ENCODE measurements around the gene TSGA10IP. TPM values are rescaled to one million over a fixed set of nuclear protein-coding genes. Genes with fewer than 3 reads are reported as not detected.

The TSGA10IP gene
- total and polyA plus RNA-seq, 7 experiments from 2014 or later, result 0.64 TPM; not detected in 6

DNA sequence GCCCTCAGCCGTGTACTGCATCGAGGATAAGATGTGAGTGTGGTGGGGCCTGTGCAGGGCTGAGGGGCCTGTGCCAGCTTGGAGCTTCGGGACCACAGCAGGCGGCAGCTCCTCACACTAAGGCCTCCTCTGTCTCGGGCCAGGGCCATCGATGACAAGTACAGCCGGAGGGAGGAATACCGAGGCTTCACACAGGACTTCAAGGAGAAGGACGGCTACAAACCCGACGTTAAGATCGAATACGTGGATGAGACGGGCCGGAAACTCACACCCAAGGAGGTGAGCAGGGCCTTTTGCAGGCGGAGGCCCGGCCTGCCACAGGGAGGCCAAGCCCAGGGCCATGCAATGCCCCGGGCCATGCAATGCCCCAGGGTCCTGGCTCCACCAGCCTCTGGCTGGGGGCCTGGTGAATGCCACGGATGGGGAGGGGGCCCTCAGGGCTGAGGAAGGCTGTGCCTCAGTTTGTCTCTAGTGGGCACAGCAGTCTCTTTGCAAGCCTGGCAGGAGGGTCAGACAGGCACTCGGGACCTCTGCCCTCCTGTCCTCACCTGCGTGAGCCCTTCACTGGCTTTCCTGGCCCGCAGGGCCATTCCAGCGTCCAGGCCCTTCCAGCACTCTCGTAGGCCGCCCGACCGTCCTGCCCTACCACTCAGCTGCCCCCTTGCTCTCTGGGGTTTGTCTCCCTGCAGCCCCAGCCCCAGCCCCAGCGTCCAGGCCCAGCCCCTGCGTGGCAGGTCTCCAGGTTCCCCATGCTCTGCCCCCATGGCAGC lies 32.5 kb downstream of the TSGA10IP start:
- CTCF ChIA-PET, result no interaction called here
- ATAC-seq (no peak), DNase-seq (no peak)
- H3K4me1 Mint-ChIP-seq, result peaks cover 0 to 12% (median 4%) of the 10 kb centered on the region in 7 donors
- intact Hi-C loops (cut with micrococcal nuclease), result no loop called here
- H3K36me3 Mint-ChIP-seq, result peaks cover 9 to 29% (median 15%) of the 10 kb centered on the region in 5 donors
- Histone ChIP-seq H3K4me1 (ENCODE audit: control insufficient read depth in 2 of 2, insufficient read depth in 2 of 2, low read length in 2 of 2) (no peaks in the 10 kb centered on the region), H3K4me3 (ENCODE audit: low read length) (no peak overlapping the region), H3K36me3 (ENCODE audit: control insufficient read depth in 2 of 3, insufficient read depth in 3 of 3, low read length in 3 of 3) (peaks cover 0 to 51% (median 0%) of the 10 kb centered on the region in 3 experiments), H3K27ac (ENCODE audit: low read depth, low read length) (no peak overlapping the region), H3K9me3 (ENCODE audit: control insufficient read depth in 2 of 3, low read length in 3 of 3) (no peaks in the 10 kb centered on the region), H3K27me3 (ENCODE audit: control insufficient read depth in 2 of 2, insufficient read depth in 2 of 2, low read length in 2 of 2) (no peaks in the 10 kb centered on the region)
- no peaks in the 10 kb centered on the region for H3K27me3 Mint-ChIP-seq
- POLR2A ChIA-PET, result interaction anchor here (0.9 kb wide), 1 partner anchor 13 kb away, joined by 3 read pairs; no protein-coding TSS in a partner anchor
- no peaks in the 10 kb centered on the region for H3K9me3 Mint-ChIP-seq
- H3K4me3 Mint-ChIP-seq, result no peak overlapping the region
- H3K27ac Mint-ChIP-seq, result no peak overlapping the region

DNA sequence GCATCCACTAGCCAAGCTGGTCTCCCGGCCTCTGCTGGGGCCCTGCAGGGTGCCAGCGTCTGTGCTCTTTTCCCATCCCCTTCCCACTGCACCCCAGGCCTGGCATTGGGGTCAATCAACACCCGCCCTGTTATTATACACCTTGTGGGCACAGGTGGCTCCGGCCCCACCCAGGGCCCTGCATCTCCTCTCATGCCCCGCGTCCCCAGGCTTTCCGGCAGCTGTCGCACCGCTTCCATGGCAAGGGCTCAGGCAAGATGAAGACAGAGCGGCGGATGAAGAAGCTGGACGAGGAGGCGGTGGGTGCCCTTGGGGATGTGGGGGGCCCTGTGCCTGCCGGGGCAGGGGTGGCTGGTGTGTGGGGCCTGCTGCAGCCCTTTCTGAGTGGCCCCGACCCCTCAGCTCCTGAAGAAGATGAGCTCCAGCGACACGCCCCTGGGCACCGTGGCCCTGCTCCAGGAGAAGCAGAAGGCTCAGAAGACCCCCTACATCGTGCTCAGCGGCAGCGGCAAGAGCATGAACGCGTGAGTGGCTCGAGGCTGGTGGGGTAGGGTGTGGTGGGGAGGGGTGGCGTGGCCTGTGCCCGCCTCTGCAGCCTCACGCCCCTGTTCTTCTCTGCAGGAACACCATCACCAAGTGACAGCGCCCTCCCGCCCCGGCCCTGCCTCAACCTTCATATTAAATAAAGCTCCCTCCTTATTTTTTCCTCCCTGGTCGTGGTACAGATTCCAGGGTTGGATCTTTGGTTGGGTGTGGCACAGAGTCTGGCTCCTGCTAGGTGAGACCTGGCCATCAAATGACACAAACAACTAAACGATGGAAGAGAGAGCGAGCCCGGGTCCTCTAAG lies 33.3 kb downstream of the TSGA10IP start:
- H3K9me3 Mint-ChIP-seq, result no peaks in the 10 kb centered on the region
- peak overlapping the region in 2 of 9 donors; percentile 14 to 51 for H3K27ac Mint-ChIP-seq
- no peak overlapping the region for H3K4me3 Mint-ChIP-seq
- CTCF ChIA-PET, result interaction anchor here (1.1 kb wide), 1 partner anchor 9 kb away, joined by 3 read pairs; no protein-coding TSS in a partner anchor
- peaks cover 4 to 22% (median 9%) of the 10 kb centered on the region in 5 donors for H3K36me3 Mint-ChIP-seq
- POLR2A ChIA-PET, result interaction anchor here (0.6 to 0.9 kb wide), 2 partner anchors 14 to 154 kb away, joined by 3 read pairs; no protein-coding TSS in a partner anchor
- H3K4me3 ChIP-seq (ENCODE audit: low read length), result no peak overlapping the region
- H3K9me3 ChIP-seq (ENCODE audit: control insufficient read depth in 2 of 3, low read length in 3 of 3), result no peaks in the 10 kb centered on the region
- H3K4me1 Mint-ChIP-seq, result peaks cover 0 to 7% (median 0%) of the 10 kb centered on the region in 7 donors
- H3K36me3 ChIP-seq (ENCODE audit: control insufficient read depth in 2 of 3, insufficient read depth in 3 of 3, low read length in 3 of 3), result peaks cover 0 to 44% (median 0%) of the 10 kb centered on the region in 3 experiments
- ATAC-seq (no peak), DNase-seq (peak in 1 of 9 donors; percentile 3)
- no peaks in the 10 kb centered on the region for H3K27me3 Mint-ChIP-seq
- H3K4me1 ChIP-seq (ENCODE audit: control insufficient read depth in 2 of 2, insufficient read depth in 2 of 2, low read length in 2 of 2), result no peaks in the 10 kb centered on the region
- H3K27me3 ChIP-seq (ENCODE audit: control insufficient read depth in 2 of 2, insufficient read depth in 2 of 2, low read length in 2 of 2), result no peaks in the 10 kb centered on the region
- intact Hi-C loops (cut with micrococcal nuclease), result no loop called here
- no peak overlapping the region for H3K27ac ChIP-seq (ENCODE audit: low read depth, low read length)

DNA sequence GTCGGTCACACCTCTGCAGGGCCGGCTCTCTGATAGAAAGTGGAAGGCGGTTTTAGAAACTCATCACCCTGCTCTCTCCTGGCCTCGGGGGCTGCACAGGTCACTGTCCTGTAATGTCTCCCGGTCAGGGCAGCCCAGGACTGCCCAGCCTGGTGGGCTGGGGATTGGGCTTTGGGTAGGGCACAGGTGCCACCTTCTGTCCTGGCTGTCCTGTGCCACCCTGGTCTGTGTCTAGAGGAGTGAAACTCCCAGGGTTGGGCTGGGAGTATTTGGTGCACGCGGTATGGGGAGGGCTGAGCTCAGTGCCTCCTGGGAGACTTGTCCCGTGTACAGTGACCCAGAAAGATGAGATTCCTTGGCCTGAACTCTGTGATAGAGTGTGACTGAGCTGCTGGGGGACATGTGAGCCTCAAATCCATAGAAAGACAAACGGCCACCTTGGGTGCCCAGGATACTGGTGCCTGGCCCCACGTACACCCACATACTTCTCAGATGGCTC lies 34.0 kb downstream of the TSGA10IP start:
- H3K27ac ChIP-seq (ENCODE audit: low read depth, low read length), result no peak overlapping the region
- Mint-ChIP-seq H3K36me3 (peaks cover 4 to 20% (median 7%) of the 10 kb centered on the region in 5 donors), H3K9me3 (peaks cover 0 to 1% (median 0%) of the 10 kb centered on the region in 11 donors), H3K4me1 (peaks cover 0 to 7% (median 0%) of the 10 kb centered on the region in 7 donors), H3K4me3 (no peak overlapping the region), H3K27ac (peak overlapping the region in 2 of 9 donors; percentile 12 to 14), H3K27me3 (no peaks in the 10 kb centered on the region)
- H3K36me3 ChIP-seq (ENCODE audit: control insufficient read depth in 2 of 3, insufficient read depth in 3 of 3, low read length in 3 of 3), result peaks cover 0 to 42% (median 0%) of the 10 kb centered on the region in 3 experiments
- intact Hi-C loops (cut with micrococcal nuclease), result no loop called here
- ATAC-seq (no peak), DNase-seq (no peak)
- H3K9me3 ChIP-seq (ENCODE audit: control insufficient read depth in 2 of 3, low read length in 3 of 3), result no peaks in the 10 kb centered on the region
- CTCF ChIA-PET, result interaction anchor here (1.1 kb wide), 1 partner anchor 9 kb away, joined by 3 read pairs; no protein-coding TSS in a partner anchor
- POLR2A ChIA-PET, result no interaction called here
- H3K4me1 ChIP-seq (ENCODE audit: control insufficient read depth in 2 of 2, insufficient read depth in 2 of 2, low read length in 2 of 2), result no peaks in the 10 kb centered on the region
- H3K4me3 ChIP-seq (ENCODE audit: low read length), result no peak overlapping the region
- H3K27me3 ChIP-seq (ENCODE audit: control insufficient read depth in 2 of 2, insufficient read depth in 2 of 2, low read length in 2 of 2), result no peaks in the 10 kb centered on the region

DNA sequence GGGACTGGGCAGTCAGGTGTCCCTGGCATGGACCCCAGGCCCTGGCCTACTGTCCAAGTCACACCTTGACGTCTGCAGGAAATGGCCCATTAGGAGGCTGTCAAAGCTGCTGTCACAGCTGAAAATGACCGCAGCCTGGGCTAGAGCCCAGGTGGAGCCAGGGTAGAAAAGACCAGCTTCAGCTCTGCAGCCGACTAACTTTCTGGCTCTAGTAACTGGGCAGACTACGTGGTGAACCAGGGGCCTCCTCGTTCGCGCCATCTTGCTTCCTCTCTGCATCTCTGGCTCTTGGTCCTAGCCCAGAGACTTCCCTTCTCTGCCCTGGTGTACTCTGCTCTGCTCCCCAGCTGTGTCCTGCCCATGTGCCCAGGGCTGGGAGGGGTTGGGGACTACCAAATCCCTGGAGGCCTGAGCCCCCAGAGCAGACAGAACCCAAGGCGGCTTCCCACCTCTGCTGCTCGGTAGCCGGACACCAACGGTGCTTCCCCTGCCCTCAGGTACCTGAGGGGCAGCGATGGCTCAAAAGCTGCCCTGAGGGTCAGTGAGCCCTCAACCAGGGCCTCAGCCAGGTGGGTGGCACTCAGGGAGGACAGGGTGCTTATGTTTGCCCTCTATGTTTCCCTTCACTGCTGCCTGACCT lies 35.9 kb downstream of the TSGA10IP start:
- Histone ChIP-seq H3K4me3 (ENCODE audit: low read length) (no peak overlapping the region), H3K4me1 (ENCODE audit: control insufficient read depth in 2 of 2, insufficient read depth in 2 of 2, low read length in 2 of 2) (no peaks in the 10 kb centered on the region), H3K27ac (ENCODE audit: low read depth, low read length) (peak overlapping the region; percentile 14), H3K9me3 (ENCODE audit: control insufficient read depth in 2 of 3, low read length in 3 of 3) (no peaks in the 10 kb centered on the region), H3K36me3 (ENCODE audit: control insufficient read depth in 2 of 3, insufficient read depth in 3 of 3, low read length in 3 of 3) (peaks cover 0 to 35% (median 0%) of the 10 kb centered on the region in 3 experiments), H3K27me3 (ENCODE audit: control insufficient read depth in 2 of 2, insufficient read depth in 2 of 2, low read length in 2 of 2) (no peaks in the 10 kb centered on the region)
- ATAC-seq (no peak), DNase-seq (no peak)
- Mint-ChIP-seq H3K9me3 (peaks cover 0 to 2% (median 0%) of the 10 kb centered on the region in 11 donors), H3K27me3 (no peaks in the 10 kb centered on the region), H3K4me3 (no peak overlapping the region), H3K4me1 (peaks cover 0 to 2% (median 0%) of the 10 kb centered on the region in 7 donors), H3K36me3 (peaks cover 0 to 13% (median 4%) of the 10 kb centered on the region in 5 donors), H3K27ac (peak overlapping the region in 5 of 9 donors; percentile 21 to 65 (median 28))
- intact Hi-C loops (cut with micrococcal nuclease), result no loop called here
- POLR2A ChIA-PET, result interaction anchor here (1.3 kb wide), 1 partner anchor 121 kb away, joined by 4 read pairs; the partner anchor contains the start of gene MUS81
- CTCF ChIA-PET, result no interaction called here

DNA sequence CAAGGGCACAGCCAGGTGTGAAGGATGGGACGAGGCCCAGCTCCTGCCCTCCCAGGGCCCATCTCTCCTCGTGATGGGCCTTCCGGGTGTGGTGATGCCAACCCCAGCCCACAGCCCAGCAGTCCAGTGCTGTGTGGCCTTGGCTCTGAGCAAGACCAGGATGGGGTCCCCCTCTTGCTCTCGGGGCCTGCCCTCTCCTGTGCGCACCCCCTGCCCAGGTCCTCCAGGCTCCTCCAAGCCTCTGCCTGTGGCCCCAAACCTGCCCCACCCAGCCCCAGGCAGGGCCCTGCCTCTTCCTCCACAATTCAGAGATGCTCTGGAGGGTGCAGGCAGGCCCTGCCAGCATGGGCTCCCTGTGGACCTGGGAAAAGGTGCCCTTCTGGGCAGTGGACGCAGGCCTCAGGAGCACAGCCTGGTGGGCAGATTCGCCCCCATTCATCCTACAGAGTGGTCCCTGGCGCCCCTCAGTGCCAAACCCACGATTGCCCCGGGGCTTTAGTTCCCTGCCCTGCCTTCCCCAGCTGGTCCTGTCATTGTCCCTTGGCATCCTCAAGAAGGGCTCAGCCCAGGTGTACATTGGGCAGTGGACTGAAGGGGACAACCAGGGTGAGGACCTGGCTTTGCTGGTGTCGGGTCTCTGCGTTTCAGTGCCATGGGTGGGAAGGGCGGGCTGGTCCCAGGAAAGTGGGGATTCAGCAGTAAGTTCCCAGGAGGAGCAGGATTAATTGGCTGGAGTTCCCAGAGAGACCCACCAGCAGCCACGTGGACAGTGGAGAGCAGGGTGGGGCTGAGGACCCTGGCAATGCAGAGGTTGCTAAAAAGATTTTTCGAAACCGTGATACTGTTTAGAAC lies 36.9 kb downstream of the TSGA10IP start:
- no peaks in the 10 kb centered on the region for H3K4me1 ChIP-seq (ENCODE audit: control insufficient read depth in 2 of 2, insufficient read depth in 2 of 2, low read length in 2 of 2)
- H3K36me3 ChIP-seq (ENCODE audit: control insufficient read depth in 2 of 3, insufficient read depth in 3 of 3, low read length in 3 of 3), result peaks cover 0 to 26% (median 0%) of the 10 kb centered on the region in 3 experiments
- peaks cover 0 to 10% (median 3%) of the 10 kb centered on the region in 5 donors for H3K36me3 Mint-ChIP-seq
- H3K4me3 ChIP-seq (ENCODE audit: low read length), result no peak overlapping the region
- peaks cover 0 to 2% (median 0%) of the 10 kb centered on the region in 11 donors for H3K9me3 Mint-ChIP-seq
- H3K27ac Mint-ChIP-seq, result peak overlapping the region in 2 of 9 donors; percentile 21 to 64
- DNase-seq, result no peak
- no peak overlapping the region for H3K4me3 Mint-ChIP-seq
- intact Hi-C loops (cut with micrococcal nuclease), result no loop called here
- peaks cover 0 to 3% (median 0%) of the 10 kb centered on the region in 7 donors for H3K4me1 Mint-ChIP-seq
- H3K27ac ChIP-seq (ENCODE audit: low read depth, low read length), result no peak overlapping the region
- no peaks in the 10 kb centered on the region for H3K9me3 ChIP-seq (ENCODE audit: control insufficient read depth in 2 of 3, low read length in 3 of 3)
- CTCF ChIA-PET, result interaction anchor here (1.0 kb wide), 1 partner anchor 98 kb away, joined by 3 read pairs; no protein-coding TSS in a partner anchor
- no peak for ATAC-seq
- POLR2A ChIA-PET, result interaction anchor here (1.3 kb wide), 1 partner anchor 122 kb away, joined by 4 read pairs; the partner anchor contains the start of gene MUS81
- no peaks in the 10 kb centered on the region for H3K27me3 ChIP-seq (ENCODE audit: control insufficient read depth in 2 of 2, insufficient read depth in 2 of 2, low read length in 2 of 2)
- H3K27me3 Mint-ChIP-seq, result no peaks in the 10 kb centered on the region

All from naive thymus-derived CD4-positive, alpha-beta T cell (primary cell).